H9 (cell line): ENCODE measurements around the gene CYB5B. TPM values are rescaled to one million over a fixed set of nuclear protein-coding genes. Genes with fewer than 3 reads are reported as not detected.

Experiments used
- DNase-seq: peaks from one replicate; pipeline ENCODE4 v3.0.0-alpha.2; 2017
- H2AFZ ChIP-seq: one replicate; pipeline ENCODE4 v1.6.1; 2013; ENCODE audit warnings: mild to moderate bottlenecking, low read length, control low read depth, moderate library complexity
- H2AK5ac ChIP-seq: 2 replicates; pipeline ENCODE4 v1.6.1; 2013; ENCODE audit warnings: low read length, control low read depth, mixed read lengths; ENCODE audit not compliant: insufficient read length
- H2BK120ac ChIP-seq: one replicate; pipeline ENCODE4 v1.6.1; 2013; ENCODE audit warnings: low read depth, mild to moderate bottlenecking, low read length, control low read depth, inconsistent platforms; ENCODE audit not compliant: poor library complexity, severe bottlenecking
- H2BK12ac ChIP-seq: 2 replicates; pipeline ENCODE4 v1.6.1; 2013; ENCODE audit warnings: low read length, control low read depth, mixed read lengths, low read depth; ENCODE audit not compliant: insufficient read length
- H2BK15ac ChIP-seq: 2 replicates; pipeline ENCODE4 v1.6.1; 2013; ENCODE audit warnings: low read depth, low read length, control low read depth
- H2BK20ac ChIP-seq: one replicate; pipeline ENCODE4 v1.6.1; 2013; ENCODE audit warnings: low read depth, mild to moderate bottlenecking, low read length, control low read depth, inconsistent platforms; ENCODE audit not compliant: poor library complexity, severe bottlenecking
- H2BK5ac ChIP-seq: 2 replicates; pipeline ENCODE4 v1.6.1; 2013; ENCODE audit warnings: low read length, control low read depth, mixed read lengths; ENCODE audit not compliant: insufficient read length
- H3K14ac ChIP-seq: 2 replicates; pipeline ENCODE4 v1.6.1; 2013; ENCODE audit warnings: low read length, control low read depth; ENCODE audit not compliant: insufficient read depth
- H3K18ac ChIP-seq: 2 replicates; pipeline ENCODE4 v1.6.1; 2013; ENCODE audit warnings: low read depth, mild to moderate bottlenecking, mixed read lengths, low read length, control low read depth; ENCODE audit not compliant: insufficient read length
- H3K23ac ChIP-seq: 2 replicates; pipeline ENCODE4 v1.6.1; 2013; ENCODE audit warnings: low read length, control low read depth, mixed read lengths, low read depth; ENCODE audit not compliant: insufficient read length
- H3K23me2 ChIP-seq: 2 replicates; pipeline ENCODE4 v1.6.1; 2013; ENCODE audit warnings: low read depth, mild to moderate bottlenecking, mixed read lengths, low read length, control low read depth; ENCODE audit not compliant: insufficient read length, poor library complexity, severe bottlenecking
- H3K27ac ChIP-seq: 2 replicates; pipeline ENCODE4 v1.5.1; 2013; ENCODE audit warnings: low read length, control low read depth, mixed read lengths, low read depth; ENCODE audit not compliant: insufficient read length
- H3K27me3 ChIP-seq: 2 replicates; pipeline ENCODE4 v1.6.1; 2013; ENCODE audit warnings: low read length, control low read depth, inconsistent platforms; ENCODE audit not compliant: insufficient read depth
- H3K4ac ChIP-seq: 2 replicates; pipeline ENCODE4 v1.6.1; 2013; ENCODE audit warnings: low read depth, mild to moderate bottlenecking, control low read depth, inconsistent platforms, low read length, moderate library complexity
- H3K4me1 ChIP-seq: 2 replicates; pipeline ENCODE4 v1.6.1; 2013; ENCODE audit warnings: low read length, control low read depth, inconsistent platforms; ENCODE audit not compliant: insufficient read depth
- H3K4me2 ChIP-seq: 2 replicates; pipeline ENCODE4 v1.6.1; 2013; ENCODE audit warnings: low read length, control low read depth, mixed read lengths; ENCODE audit not compliant: insufficient read length, insufficient read depth
- H3K56ac ChIP-seq: 2 replicates; pipeline ENCODE4 v1.6.1; 2013; ENCODE audit warnings: low read depth, mild to moderate bottlenecking, mixed read lengths, low read length, control low read depth; ENCODE audit not compliant: insufficient read length
- H3K79me1 ChIP-seq: 2 replicates; pipeline ENCODE4 v1.6.1; 2013; ENCODE audit warnings: low read depth, mild to moderate bottlenecking, moderate library complexity, low read length, control low read depth, inconsistent platforms; ENCODE audit not compliant: insufficient read depth, poor library complexity, severe bottlenecking
- H3K79me2 ChIP-seq: 2 replicates; pipeline ENCODE4 v1.6.1; 2013; ENCODE audit warnings: low read length, control low read depth, inconsistent platforms; ENCODE audit not compliant: insufficient read depth
- H3K9ac ChIP-seq: 2 replicates; pipeline ENCODE4 v1.6.1; 2013; ENCODE audit warnings: low read length, control low read depth, mixed read lengths; ENCODE audit not compliant: insufficient read length; ENCODE audit errors: extremely low read depth
- H3K9me3 ChIP-seq: one replicate; pipeline ENCODE4 v1.6.1; 2013; ENCODE audit warnings: low read depth, low read length, inconsistent platforms; ENCODE audit not compliant: control insufficient read depth
- H3T11ph ChIP-seq: one replicate; pipeline ENCODE4 v1.6.1; 2013; ENCODE audit warnings: mild to moderate bottlenecking, low read length, control low read depth, inconsistent platforms
- H4K20me1 ChIP-seq: one replicate; pipeline ENCODE4 v1.6.1; 2013; ENCODE audit not compliant: control insufficient read depth, insufficient read length, insufficient read depth
- H4K5ac ChIP-seq: 2 replicates; pipeline ENCODE4 v1.6.1; 2013; ENCODE audit warnings: low read depth, mild to moderate bottlenecking, mixed read lengths, low read length, control low read depth; ENCODE audit not compliant: insufficient read length
- H4K8ac ChIP-seq: replicated peaks from 2 replicates; pipeline ENCODE4 v1.6.1; 2013; ENCODE audit warnings: low read length, control low read depth, mixed read lengths, low read depth; ENCODE audit not compliant: insufficient read length
- H4K91ac ChIP-seq: 2 replicates; pipeline ENCODE4 v1.6.1; 2013; ENCODE audit warnings: low read depth, mild to moderate bottlenecking, moderate library complexity, mixed read lengths, low read length, control low read depth; ENCODE audit not compliant: insufficient read length
- H3K27ac Mint-ChIP-seq, 3 experiments: 2 replicates in 2 of 3; 3 replicates in 1 of 3; pipeline ENCODE4 v1.8.0; 2020 to 2021; ENCODE audit warnings: mixed read lengths in 3 of 3, mild to moderate bottlenecking in 1 of 3, moderate library complexity in 1 of 3
- H3K27me3 Mint-ChIP-seq: 2 replicates; pipeline ENCODE4 v1.8.0; 2021; ENCODE audit warnings: low read depth, mild to moderate bottlenecking, moderate library complexity, mixed read lengths
- H3K36me3 Mint-ChIP-seq, 3 experiments: 2 replicates in 2 of 3; 3 replicates in 1 of 3; pipeline ENCODE4 v1.8.0; 2020 to 2021; ENCODE audit warnings: low read depth in 3 of 3, mixed read lengths in 3 of 3; ENCODE audit not compliant: insufficient read depth in 1 of 3
- H3K4me1 Mint-ChIP-seq, 2 experiments: 2 replicates each; pipeline ENCODE4 v1.8.0; 2020; ENCODE audit warnings: mixed read lengths in 2 of 2
- H3K4me3 Mint-ChIP-seq, 2 experiments: 2 replicates in 1 of 2; 3 replicates in 1 of 2; pipeline ENCODE4 v1.8.0; 2020 to 2021; ENCODE audit warnings: mild to moderate bottlenecking in 2 of 2, mixed read lengths in 2 of 2, moderate library complexity in 1 of 2
- H3K9me3 Mint-ChIP-seq, 2 experiments: 2 replicates in 1 of 2; 3 replicates in 1 of 2; pipeline ENCODE4 v1.8.0; 2020; ENCODE audit warnings: mild to moderate bottlenecking in 2 of 2, mixed read lengths in 2 of 2, moderate library complexity in 1 of 2
- CTCF ChIP-seq: fragments of 200-600 bp; sonication (generic); conservative IDR thresholded peaks from 3 replicates; pipeline ENCODE4 v1.8.0; 2021; ENCODE audit warnings: antibody characterized with exemption, mild to moderate bottlenecking
- WGBS: extraction: QIAGEN DNeasy Blood & Tissue Kit; methylation state at CpG from one replicate; pipeline ENCODE4 v1.1.7; 2013; ENCODE audit warnings: missing lambda C conversion rate, low lambda C conversion rate, mixed read lengths; ENCODE audit not compliant: insufficient read length; ENCODE audit errors: extremely low coverage; 5-methylcytosine and 5-hydroxymethylcytosine counted together
- total RNA-seq: library from RNA; stranded (reverse); gene quantifications from 2 replicates; pipeline ENCODE4 v1.2.1, GENCODE V29; 2021

CYB5B gene
- total RNA-seq, 1 experiment from 2014 or later = 126 TPM

- DNase-seq = no peak
- Histone ChIP-seq H2BK12ac (no peak overlapping the region), H3K18ac (no peak overlapping the region), H2AFZ (no peak overlapping the region), H4K20me1 (no peaks in the 10 kb centered on the region), H3K27me3 (no peaks in the 10 kb centered on the region), H2BK20ac (no peak overlapping the region), H3K4me1 (no peaks in the 10 kb centered on the region), H2BK120ac (no peak overlapping the region), H3K9me3 (no peaks in the 10 kb centered on the region), H3T11ph (no peak overlapping the region), H4K8ac (no peak overlapping the region), H3K4ac (no peak overlapping the region), H2BK5ac (no peak overlapping the region), H4K5ac (no peak overlapping the region), H4K91ac (no peak overlapping the region), H3K23me2 (no peaks in the 10 kb centered on the region), H3K56ac (no peak overlapping the region), H2BK15ac (no peak overlapping the region), H2AK5ac (no peak overlapping the region), H3K79me1 (no peaks in the 10 kb centered on the region), H3K23ac (no peak overlapping the region), H3K14ac (no peak overlapping the region; the same call in 1 of the 2 replicates), H3K4me2 (no peak overlapping the region), H3K9ac (no peak overlapping the region), H3K27ac (no peak overlapping the region), H3K79me2 (no peaks in the 10 kb centered on the region)
- Mint-ChIP-seq H3K27me3 (no peaks in the 10 kb centered on the region), H3K36me3 (no peaks in the 10 kb centered on the region), H3K4me1 (peaks cover 0 to 5% of the 10 kb centered on the region in 2 experiments; a peak in 2 of 4 replicates), H3K4me3 (no peak overlapping the region), H3K27ac (no peak overlapping the region), H3K9me3 (no peaks in the 10 kb centered on the region)
- no peak for TF ChIP-seq CTCF
- no CpG with 5 or more reads among the region's 11 CpGs for WGBS
Measured at GRCh38 chr16:69486724-69487123, 62.3 kb downstream of the CYB5B start.
